Measurements from ENCODE around the gene ARPC2.

Gene ARPC2

DNA sequence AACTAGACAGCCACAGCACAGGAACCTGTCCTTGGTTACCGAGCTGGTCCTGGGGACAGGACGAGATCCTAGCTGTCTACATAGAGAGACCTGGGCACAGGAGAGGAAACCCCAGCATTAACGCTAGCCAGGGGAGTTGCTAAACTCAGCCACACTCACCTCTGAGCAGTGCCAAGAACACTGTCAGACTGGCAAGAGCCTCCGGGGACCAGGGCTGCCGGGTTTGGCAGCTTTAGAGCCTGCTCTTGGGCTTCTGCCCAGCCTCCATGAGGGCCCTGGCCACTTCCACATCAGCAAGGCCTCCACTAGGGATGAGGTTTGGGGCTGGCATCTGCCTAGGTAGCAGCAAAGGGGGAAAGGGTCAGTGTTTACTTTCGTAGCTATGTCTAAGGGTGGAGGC, 68.6 kb downstream of the ARPC2 start:
- no peak for DNase-seq (ENCODE audit: extremely low read depth in 1 of 2, low read depth in 1 of 2)

DNA sequence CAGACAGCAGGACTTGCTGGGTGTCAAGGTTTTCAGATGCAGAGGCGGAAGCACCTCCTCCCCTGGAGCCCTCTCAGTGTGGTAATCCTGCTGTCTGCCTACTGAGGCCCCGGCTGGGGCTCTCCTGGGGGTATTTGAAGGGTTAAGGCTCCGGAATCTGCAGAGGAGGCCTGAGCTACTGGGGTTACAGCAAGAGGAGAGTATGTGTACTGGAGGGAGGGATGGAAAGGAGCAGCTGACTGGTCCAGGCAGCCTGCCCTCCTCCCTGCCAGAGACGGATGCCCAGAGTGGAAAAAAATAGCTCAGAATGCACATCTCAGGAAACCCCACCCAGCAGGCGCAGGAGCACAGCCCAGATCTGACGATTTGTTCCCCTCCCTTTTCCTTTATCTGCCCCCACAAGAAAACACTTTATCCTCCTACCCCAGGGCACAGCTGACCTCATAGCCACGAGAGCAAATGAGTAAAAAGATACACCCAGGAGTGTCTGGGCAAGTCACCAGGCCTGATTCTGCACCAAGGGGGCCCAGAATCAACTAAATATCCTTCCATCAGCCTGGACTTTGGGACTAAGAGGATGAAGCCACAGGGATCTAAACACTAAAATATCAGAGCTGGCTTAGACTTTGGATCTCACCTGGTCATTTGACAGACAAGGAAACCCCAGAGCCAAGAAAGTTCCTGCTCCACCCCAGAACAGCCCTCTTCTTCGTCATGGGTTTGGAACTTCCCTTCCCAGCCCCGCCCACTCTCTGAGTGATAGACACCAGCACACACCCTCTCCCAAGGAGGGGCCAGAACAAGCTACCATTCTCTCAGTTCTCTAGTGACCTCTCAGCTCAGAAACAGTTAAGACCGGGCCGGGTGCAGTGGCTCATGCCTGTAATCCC, 69.8 kb downstream of the ARPC2 start:
- DNase-seq (ENCODE audit: extremely low read depth in 1 of 2, low read depth in 1 of 2), result peak; percentile 64 to 82

DNA sequence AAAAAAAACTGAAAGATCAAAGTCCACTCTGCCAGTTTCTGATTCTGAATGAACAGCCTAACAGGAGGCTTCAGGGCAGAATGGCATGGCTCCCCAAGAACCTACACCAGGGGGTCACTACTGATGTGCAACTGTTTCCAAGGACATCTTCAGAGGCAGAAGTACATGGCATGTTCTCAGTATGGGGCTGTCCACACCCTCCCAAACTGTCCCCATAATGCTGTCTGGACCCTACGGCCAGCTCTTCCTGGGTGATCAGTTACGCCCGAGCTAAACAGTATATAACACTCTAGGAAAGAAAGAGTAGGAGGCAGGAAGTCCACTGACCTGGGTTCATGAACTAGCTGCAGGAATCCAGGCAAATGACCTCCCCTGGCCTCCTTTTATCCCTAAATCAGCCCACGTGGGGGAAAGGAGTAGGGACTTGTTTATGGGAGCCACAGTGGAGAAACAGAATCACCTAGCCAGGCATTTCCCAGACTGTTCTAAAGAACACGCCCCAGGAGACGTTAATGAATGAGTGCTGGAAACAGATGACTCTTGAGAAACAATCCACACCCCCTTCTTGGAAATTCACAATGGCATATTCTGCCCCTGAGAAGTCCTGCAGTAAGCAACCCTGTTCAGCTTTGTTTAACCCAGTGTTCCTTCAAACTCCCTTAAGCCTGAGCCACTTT, 72.8 kb downstream of the ARPC2 start:
- no peak for DNase-seq (ENCODE audit: extremely low read depth in 1 of 2, low read depth in 1 of 2)

DNA sequence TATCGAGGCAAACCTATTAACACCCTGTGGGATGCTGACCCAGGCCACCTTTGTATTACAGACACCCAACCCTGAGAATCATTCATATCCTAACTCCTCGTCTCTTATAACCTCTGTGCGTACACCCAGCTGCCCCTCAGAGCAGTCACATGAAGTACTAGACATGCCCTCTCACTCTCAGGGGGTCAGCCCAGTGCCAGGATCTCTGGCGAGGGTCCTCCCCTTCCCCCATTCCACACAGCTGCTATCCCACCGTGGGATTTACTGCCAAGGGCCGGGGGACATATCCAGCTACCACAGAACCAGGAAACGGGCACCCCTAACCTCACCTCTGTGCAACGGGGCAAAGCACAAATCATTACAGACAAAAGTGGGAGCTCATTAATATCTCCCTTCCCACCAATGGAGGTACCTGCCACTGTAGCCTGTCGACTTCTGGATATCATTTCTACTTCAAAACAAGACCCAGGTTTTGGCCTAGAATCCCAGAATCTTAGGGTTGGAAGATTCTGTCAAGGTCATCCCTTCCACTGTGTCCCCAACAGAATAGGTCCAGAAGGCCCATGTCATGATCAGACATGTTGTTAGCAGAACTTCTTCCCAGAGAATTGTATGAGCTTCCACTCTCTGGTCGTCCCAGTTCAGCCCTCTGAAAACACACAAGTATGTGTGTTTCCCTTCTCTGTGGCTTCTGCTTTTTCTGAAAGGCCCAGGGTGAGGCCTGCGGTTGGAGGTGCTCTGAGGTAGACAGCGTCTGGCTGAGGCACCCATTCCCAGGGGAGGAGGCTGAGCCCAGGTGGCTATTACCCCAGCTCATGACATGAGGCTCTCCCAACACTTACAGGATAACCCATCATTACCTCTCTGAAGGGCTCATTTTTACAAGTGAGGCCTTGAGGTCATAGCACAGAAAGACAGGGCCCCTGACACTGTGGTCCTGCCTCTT, 73.6 kb downstream of the ARPC2 start:
- DNase-seq (ENCODE audit: extremely low read depth in 1 of 2, low read depth in 1 of 2), result no peak

DNA sequence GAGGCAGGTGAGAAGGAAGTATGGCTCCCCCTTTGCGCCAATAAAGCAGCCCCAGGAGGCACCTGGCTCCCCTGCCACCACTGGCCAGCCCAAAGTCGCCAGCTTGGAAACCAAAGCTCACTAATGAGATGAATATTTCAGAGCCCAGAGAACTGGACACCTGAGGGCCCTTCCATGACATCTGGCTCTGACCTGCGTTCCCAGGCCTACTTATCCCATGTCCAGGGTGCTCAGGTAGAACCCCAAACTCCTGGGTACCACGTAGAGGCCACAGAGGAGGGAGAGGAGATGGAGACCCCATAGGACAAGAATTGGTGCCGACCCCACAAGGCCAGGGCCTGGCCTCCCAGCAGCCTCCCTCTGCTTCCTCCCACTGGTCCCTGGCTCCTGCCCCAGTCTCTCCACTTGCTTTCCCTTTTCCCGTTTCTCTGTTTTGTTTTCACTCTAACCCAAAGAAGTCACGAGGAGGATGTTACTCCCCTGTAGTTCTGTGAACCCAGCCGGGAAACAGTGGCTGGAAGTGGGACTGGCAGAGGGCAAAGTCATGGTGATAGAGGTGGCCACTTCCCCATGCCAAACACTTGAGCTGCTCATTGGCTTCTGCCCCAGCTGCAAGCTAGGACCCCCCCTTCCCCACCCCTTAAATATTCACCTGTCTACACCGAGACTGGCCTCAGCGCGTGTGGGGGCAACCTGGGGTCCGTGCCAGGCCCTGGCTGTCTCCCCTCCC, 74.5 kb downstream of the ARPC2 start:
- DNase-seq (ENCODE audit: extremely low read depth in 1 of 2, low read depth in 1 of 2), result no peak

DNA sequence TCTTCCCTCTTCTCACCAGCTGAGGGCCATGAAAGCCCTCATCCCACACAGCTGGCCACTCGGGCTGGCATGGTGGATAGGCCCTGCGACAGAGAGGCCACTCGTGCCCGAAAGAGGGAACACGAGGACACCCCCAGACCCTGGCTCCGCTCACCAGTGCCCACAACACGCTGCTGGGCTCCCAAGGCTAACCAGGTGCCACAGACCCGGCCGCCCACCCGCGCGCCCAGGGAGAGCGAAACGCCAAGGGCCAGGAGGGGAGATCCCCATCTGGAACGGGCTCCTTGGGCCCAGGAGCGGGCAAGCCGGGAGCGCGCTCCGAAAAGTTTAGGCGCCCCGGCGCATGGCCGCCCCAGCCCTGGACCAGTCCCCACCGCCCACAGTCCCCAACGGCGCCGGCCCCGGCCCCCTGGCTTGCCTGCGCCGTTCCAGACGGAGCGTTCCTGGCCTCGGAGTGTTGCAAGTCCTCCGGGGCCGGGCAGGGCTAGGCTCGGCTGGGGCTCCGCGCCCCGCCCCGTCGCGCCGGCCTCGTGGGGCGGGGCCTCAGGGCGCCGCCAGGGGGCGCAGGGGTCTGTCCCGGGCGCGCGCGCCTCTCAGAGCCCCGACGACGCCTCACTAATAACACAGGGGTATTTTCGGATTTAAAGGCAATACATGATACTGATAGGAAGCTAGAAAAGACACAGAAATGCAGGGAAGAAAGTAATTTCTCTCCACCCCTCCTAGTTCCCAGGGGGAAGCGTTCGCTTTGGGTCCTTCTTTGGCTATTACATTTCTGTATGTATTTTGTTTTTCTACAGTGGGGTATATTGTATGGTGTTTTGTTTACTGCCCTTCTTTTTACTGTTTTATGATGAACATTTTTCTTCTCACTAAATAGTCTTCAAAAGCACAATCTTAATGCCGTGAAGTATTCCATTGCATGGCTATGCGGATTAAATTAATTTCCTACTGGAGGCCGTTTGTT, 75.3 kb downstream of the ARPC2 start, which contains the start of gene TMBIM1:
Gene TMBIM1, minus strand, starts transcription at position 456 of the 967 bp plus-strand sequence. CDS start 10,362 bp downstream, outside the sequence.
- peak in 1 of 2 donors; percentile 70 for DNase-seq (ENCODE audit: extremely low read depth in 1 of 2, low read depth in 1 of 2)

DNA sequence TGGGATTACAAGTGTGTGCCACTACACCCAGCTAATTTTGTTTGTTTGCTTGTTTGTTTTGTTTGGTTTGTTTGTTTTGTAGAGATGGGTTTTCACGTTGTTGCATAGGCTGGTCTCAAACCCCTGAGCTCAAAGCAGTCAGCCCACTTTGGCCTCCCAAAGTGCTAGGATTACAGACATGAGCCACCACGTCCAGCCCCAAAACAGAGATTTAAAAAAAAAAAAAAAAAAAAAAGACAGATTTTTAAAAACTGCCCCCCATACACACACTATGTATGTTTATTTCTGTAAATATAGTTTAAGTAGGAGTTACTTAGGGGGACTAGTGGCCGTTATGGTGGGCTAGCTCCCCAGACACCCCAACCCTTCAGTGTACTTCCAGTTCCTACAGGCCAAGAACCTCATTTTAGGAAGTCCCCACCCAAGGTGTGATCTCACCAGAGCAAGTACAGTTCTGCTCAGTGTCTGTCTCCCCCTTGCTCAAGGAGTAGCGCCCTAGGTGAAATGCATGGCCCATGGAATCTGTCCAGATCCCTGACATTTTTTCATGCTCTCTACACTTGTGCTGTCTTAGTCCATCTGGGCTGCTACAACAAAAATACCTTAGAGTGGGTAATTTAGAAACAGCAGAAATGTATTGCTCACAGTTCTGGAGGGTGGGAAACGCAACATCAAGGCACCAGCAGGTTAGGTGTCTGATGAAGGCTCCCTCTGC, 76.9 kb downstream of the ARPC2 start:
- no peak for DNase-seq (ENCODE audit: extremely low read depth in 1 of 2, low read depth in 1 of 2)

DNA sequence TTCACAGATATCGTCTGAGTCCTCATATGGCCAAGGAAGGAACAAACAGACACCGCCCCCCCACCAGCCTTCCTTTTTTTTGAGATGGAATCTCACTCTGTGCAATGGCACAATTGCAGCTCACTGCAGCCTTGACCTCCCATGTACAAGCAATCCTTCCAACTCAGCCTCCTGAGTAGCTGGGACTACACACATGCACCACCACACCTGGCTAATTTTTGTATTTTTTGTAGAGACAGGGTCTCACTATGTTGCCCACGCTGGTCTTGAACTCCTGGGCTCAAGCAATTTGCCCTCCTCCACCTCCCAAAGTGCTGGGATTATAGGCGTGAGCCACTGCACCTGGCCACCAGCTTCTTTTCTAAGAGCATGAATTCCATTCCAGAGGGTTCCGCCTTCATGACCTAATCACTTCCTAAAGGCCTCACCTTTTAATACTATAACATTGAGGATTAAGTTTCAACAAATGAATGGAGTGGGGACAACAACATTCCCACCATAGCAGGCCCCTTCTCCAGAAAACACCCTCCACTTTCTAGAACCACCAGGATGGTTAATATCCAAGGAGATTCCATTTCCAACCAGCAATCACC, 77.5 kb downstream of the ARPC2 start:
- DNase-seq (ENCODE audit: extremely low read depth in 1 of 2, low read depth in 1 of 2), result no peak

DNA sequence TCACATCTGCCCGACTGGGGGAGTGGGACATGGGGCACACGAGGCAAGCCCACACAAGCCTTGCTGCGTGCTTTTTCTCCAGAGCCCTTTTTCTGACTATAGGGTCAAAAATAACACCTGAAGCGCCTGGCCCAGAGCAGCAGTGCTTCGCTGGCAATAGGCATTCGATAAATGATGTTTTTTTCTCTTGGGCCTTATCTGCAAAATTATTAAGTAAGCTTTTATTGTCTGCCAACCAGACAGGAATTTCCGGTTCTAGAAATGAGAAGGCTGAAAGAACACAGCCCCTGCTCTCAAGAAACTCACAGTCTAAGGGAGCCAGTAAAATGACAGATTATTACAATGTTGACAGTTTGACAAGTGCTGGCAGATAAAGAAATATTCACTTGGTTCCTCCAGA, 78.0 kb downstream of the ARPC2 start:
- no peak for DNase-seq (ENCODE audit: extremely low read depth in 1 of 2, low read depth in 1 of 2)

DNA sequence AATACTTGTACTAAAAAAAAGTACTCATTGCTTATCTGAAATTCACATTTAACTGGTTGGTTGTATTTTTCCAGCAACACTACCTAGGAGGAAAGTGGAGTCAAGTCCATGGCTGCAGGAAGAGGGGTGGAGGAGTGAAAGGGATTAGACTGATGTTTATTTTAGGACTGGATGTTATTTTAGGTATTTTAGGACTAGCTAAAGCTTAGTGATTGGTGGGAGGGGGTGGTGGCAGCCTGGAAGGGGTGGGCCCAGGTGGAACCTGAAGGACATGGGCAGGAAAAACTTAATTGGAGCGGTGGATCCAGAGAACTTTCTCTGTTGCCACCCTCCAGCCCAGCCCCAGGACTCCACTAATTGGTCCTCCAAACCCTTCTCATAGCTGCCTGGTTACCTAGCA, 79.2 kb downstream of the ARPC2 start:
- no peak for DNase-seq (ENCODE audit: extremely low read depth in 1 of 2, low read depth in 1 of 2)

DNA sequence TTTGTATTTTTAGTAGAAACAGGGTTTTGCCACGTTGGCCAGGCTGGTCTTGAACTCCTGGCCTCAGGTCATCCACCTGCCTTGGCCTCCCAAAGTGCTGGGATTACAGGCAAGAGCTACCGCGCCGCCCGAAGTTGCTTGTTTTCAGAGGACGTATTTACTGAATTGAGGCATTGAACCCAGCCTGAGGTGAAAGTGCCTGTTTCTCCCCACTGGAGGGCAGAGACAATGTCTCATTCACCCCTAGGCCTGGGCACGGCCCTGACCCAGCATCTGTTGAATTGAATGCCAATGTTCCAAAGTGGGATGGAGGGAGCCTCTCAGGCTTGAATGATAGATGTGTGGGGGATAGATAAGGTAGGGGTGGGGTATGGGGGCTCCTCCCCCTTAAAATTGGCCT, 79.9 kb downstream of the ARPC2 start:
- DNase-seq (ENCODE audit: extremely low read depth in 1 of 2, low read depth in 1 of 2), result no peak

DNA sequence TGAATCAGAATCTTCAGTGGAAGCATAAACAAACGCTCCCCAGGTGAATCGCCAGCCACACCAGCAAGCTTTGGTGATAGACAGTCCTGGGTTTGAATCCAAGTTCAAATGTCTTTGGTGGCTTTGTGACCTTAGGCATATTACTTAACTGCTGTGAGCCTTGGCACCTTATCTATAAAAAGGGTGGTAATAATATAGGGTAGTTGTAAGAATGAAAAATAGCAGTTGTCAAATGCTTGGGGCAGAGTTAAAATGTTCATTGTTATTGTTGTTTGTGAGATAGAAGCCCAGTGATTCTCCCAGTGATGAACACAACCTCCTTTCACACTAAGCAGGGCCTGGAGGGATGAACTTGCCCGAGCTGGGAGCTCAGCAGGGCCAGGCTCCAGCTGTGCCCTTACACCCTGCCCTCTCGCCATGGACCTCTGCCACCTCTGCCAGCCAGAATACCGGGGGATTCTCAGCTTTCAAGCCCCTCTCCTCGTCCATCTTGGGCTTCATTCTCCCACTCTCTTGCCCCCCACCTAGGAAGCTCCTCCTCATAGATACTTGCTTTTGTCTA, 81.4 kb downstream of the ARPC2 start:
- no peak for DNase-seq (ENCODE audit: extremely low read depth in 1 of 2, low read depth in 1 of 2)

DNA sequence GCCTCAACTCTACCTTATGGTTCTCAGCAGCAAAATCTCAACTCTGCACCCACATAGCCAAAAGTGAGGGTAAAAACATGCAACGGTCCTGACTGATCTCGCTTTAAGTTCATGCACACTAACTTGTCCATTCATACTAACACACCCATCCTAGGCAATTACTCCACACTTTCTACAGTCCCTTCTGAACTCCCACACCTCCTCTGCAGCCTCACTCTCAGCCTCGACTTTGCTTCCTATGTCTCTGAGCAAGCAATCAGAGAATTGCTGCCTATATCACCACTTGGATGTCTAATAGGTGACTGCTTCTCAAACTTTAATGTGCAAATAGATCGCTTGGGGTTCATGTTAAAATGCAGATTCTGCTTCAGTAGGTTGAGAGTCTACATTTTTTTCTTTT, 83.2 kb downstream of the ARPC2 start:
- DNase-seq (ENCODE audit: extremely low read depth in 1 of 2, low read depth in 1 of 2), result no peak

DNA sequence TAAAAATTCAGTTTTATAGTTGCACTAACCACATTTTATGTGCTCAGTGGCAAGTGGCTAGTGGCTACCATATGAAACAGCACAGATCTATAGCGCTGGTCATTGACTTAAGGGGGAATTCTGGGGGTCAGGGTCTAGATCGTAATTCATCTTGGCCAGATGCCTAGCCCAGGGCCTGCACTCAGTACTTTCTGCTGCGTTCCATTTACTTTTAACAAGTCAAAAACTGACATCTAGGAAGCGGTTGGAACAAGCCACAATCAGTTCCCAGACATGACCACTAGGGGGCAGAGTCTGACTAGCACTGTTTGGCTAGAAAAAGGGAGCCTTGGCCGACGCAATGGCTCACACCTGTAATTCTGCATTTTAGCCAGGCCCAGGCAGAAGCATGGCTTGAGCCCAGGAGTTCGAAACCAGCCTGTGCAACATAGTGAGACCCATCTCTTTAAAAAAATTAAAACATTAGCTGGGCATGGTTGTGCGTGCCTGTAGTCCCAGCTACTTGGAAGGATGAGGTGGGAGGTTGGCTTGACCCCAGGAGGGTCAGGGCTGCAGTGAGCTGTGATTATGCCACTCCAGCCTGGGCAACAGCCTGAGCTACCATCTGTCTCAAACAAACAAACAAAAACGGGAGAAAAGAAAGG, 84.3 kb downstream of the ARPC2 start:
- DNase-seq (ENCODE audit: extremely low read depth in 1 of 2, low read depth in 1 of 2), result peak; percentile 67 to 84

Data from stimulated activated CD8-positive, alpha-beta memory T cell treated with anti-CD3 and anti-CD28 coated beads, Interleukin-7, amount 100 ng/mL, for 48 hours (primary cell).